ENCODE results near the gene MMS22L.
A peak's percentile ranks its signal among the peaks of the same experiment; 100 is the strongest.
"Not testable (repeated sequence)": the region's sequence is repeated elsewhere in the genome, so short reads cannot be mapped to it uniquely, and the experiment has no call there.

Gene MMS22L

GRCh38 chr6:97218912-97219311 is 64.1 kb downstream of the MMS22L start:
- no peak for DNase-seq

GRCh38 chr6:97215157-97215769 is 67.8 kb downstream of the MMS22L start:
- DNase-seq: no peak

GRCh38 chr6:97214671-97215070 is 68.3 kb downstream of the MMS22L start:
- DNase-seq: no peak

GRCh38 chr6:97207383-97207782 is 75.6 kb downstream of the MMS22L start:
- DNase-seq: no peak

GRCh38 chr6:97205966-97206365 is 77.0 kb downstream of the MMS22L start:
- DNase-seq: no peak

GRCh38 chr6:97203343-97203742 is 79.7 kb downstream of the MMS22L start:
- DNase-seq: no peak

- DNase-seq: no peak
Measured at GRCh38 chr6:97198046-97198565, 84.9 kb downstream of the MMS22L start.

GRCh38 chr6:97195117-97195516 is 87.9 kb downstream of the MMS22L start:
- no peak for DNase-seq

GRCh38 chr6:97189767-97190166 is 93.2 kb downstream of the MMS22L start:
- DNase-seq: no peak

- DNase-seq: no peak
Measured at GRCh38 chr6:97187951-97188350, 95.1 kb downstream of the MMS22L start.

GRCh38 chr6:97186416-97186999 is 96.5 kb downstream of the MMS22L start:
- peak; percentile 50 for DNase-seq

- DNase-seq: no peak
Measured at GRCh38 chr6:97177905-97178304, 105.1 kb downstream of the MMS22L start.

GRCh38 chr6:97176468-97176867 is 106.5 kb downstream of the MMS22L start:
- DNase-seq: no peak

GRCh38 chr6:97175806-97176205 is 107.2 kb downstream of the MMS22L start:
- DNase-seq: no peak

GRCh38 chr6:97174471-97174870 is 108.5 kb downstream of the MMS22L start:
- DNase-seq: no peak

GRCh38 chr6:97160280-97160679 is 122.7 kb downstream of the MMS22L start:
- DNase-seq: no peak

GRCh38 chr6:97155447-97155846 is 127.6 kb downstream of the MMS22L start:
- DNase-seq: not testable (repeated sequence)

- no peak for DNase-seq
Measured at GRCh38 chr6:97154015-97154414, 129.0 kb downstream of the MMS22L start.

- no peak for DNase-seq
Measured at GRCh38 chr6:97151601-97152000, 131.4 kb downstream of the MMS22L start.

GRCh38 chr6:97150932-97151331 is 132.1 kb downstream of the MMS22L start:
- no peak for DNase-seq

- no peak for DNase-seq
Measured at GRCh38 chr6:97147421-97147820, 135.6 kb downstream of the MMS22L start.

GRCh38 chr6:97145691-97146090 is 137.3 kb downstream of the MMS22L start:
- no peak for DNase-seq

- DNase-seq: no peak
Measured at GRCh38 chr6:97141756-97142155, 141.3 kb downstream of the MMS22L start.

GRCh38 chr6:97138581-97138980 is 144.4 kb downstream of the MMS22L start:
- DNase-seq: no peak

All from activated T-cell treated with anti-CD3 and anti-CD28 coated beads, Interleukin-2, amount 50 U/mL, for 1 hour (primary cell).